HEK293 (cell line): ENCODE results near the gene SLC6A9.

Source experiments
- CTCF ChIP-seq: fragments of 450-650 bp; formaldehyde crosslinking; IDR thresholded peaks from 2 replicates; pipeline ENCODE4 v1.5.1; 2016; ENCODE audit warnings: missing biosample characterization, missing genetic modification characterization
- GLIS2 ChIP-seq: fragments of 450-650 bp; formaldehyde crosslinking; IDR thresholded peaks from 2 replicates; pipeline ENCODE4 v1.5.1; 2016; ENCODE audit warnings: missing biosample characterization, missing genetic modification characterization
- KLF10 ChIP-seq: fragments of 450-650 bp; IDR thresholded peaks from 2 replicates; pipeline ENCODE4 v1.5.1; 2018; ENCODE audit warnings: missing biosample characterization, mild to moderate bottlenecking, missing genetic modification characterization
- KLF16 ChIP-seq: fragments of 450-650 bp; formaldehyde crosslinking; IDR thresholded peaks from 2 replicates; pipeline ENCODE4 v1.5.1; 2017; ENCODE audit warnings: missing biosample characterization, missing genetic modification characterization
- ZNF24 ChIP-seq: fragments of 450-650 bp; formaldehyde crosslinking; IDR thresholded peaks from 2 replicates; pipeline ENCODE4 v1.5.1; 2016; ENCODE audit warnings: missing biosample characterization, missing genetic modification characterization
- ZNF274 ChIP-seq, 2 experiments: fragments of 200-500 bp in 1 of 2; fragments of 450-650 bp in 1 of 2; sonication (Bioruptor generic) in 1 of 2; formaldehyde crosslinking in 1 of 2; IDR thresholded peaks; 2 replicates each; pipeline versions ENCODE4 v1.5.1 to v1.6.1; 2014 to 2016; ENCODE audit warnings: borderline replicate concordance in 1 of 2, inconsistent platforms in 1 of 2, low read length in 1 of 2, missing biosample characterization in 1 of 2, missing genetic modification characterization in 1 of 2
- ZNF354C ChIP-seq: fragments of 450-650 bp; formaldehyde crosslinking; IDR thresholded peaks from 2 replicates; pipeline ENCODE4 v1.5.1; 2016; ENCODE audit warnings: missing biosample characterization, missing genetic modification characterization, low read depth, borderline replicate concordance
- ZNF585B ChIP-seq: fragments of 450-650 bp; formaldehyde crosslinking; IDR thresholded peaks from 2 replicates; pipeline ENCODE4 v1.5.1; 2016; ENCODE audit warnings: missing biosample characterization, missing genetic modification characterization
- ZNF629 ChIP-seq: fragments of 450-650 bp; formaldehyde crosslinking; IDR thresholded peaks from 2 replicates; pipeline ENCODE4 v1.5.1; 2017; ENCODE audit warnings: missing biosample characterization, missing genetic modification characterization

- no peak for TF ChIP-seq KLF10 (tag by site-specific recombination)
- no peak for TF ChIP-seq CTCF (tag by site-specific recombination)
- no peak for TF ChIP-seq GLIS2 (tag by site-specific recombination)
- TF ChIP-seq ZNF585B (tag by site-specific recombination), result no peak
- no peak for TF ChIP-seq ZNF629 (tag by site-specific recombination)
- no peak for TF ChIP-seq ZNF354C (tag by site-specific recombination)
- TF ChIP-seq ZNF274 (IDR thresholded peaks at IDR 0.05; ENCODE audit: low read length), result no peak
- no peak for TF ChIP-seq ZNF274 (tag by site-specific recombination; IDR thresholded peaks at IDR 0.05; ENCODE audit: borderline replicate concordance)
- TF ChIP-seq ZNF24 (tag by site-specific recombination), result no peak
- TF ChIP-seq KLF16 (tag by site-specific recombination), result no peak
These were observed 23.0 kb downstream of the SLC6A9 start for GRCh38 chr1:44008259-44008658.
